Neural progenitor cell (in vitro differentiated cells): ENCODE data around the gene RBM19. TPM values are rescaled to one million over a fixed set of nuclear protein-coding genes. Genes with fewer than 3 reads are reported as not detected.

ENCODE experiments used
- DNase-seq: peaks from one replicate; pipeline ENCODE4 v3.0.0-alpha.2; 2016; ENCODE audit warnings: low spot score
- H2AFZ ChIP-seq: fragments of 200-600 bp; sonication (generic); replicated peaks from 2 replicates; pipeline ENCODE4 v1.6.1; 2016; ENCODE audit warnings: antibody characterized with exemption
- H3F3A ChIP-seq: fragments of 200-600 bp; sonication (generic); 2 replicates; pipeline ENCODE4 v1.6.1; 2016; ENCODE audit warnings: antibody characterized with exemption, low read depth
- H3K27ac ChIP-seq: fragments of 200-600 bp; sonication (generic); 2 replicates; pipeline ENCODE4 v1.5.1; 2016; ENCODE audit warnings: mild to moderate bottlenecking
- H3K27me3 ChIP-seq: fragments of 200-600 bp; sonication (generic); 2 replicates; pipeline ENCODE4 v1.6.1; 2016; ENCODE audit warnings: mild to moderate bottlenecking, moderate library complexity
- H3K36me3 ChIP-seq: fragments of 200-600 bp; sonication (generic); 2 replicates; pipeline ENCODE4 v1.5.1; 2016
- H3K4me1 ChIP-seq: fragments of 200-600 bp; sonication (generic); 2 replicates; pipeline ENCODE4 v1.6.1; 2016; ENCODE audit warnings: mixed run types
- H3K4me2 ChIP-seq: fragments of 200-600 bp; sonication (generic); 2 replicates; pipeline ENCODE4 v1.6.1; 2016
- H3K4me3 ChIP-seq: fragments of 200-600 bp; sonication (generic); 2 replicates; pipeline ENCODE4 v1.5.1; 2016
- H3K79me2 ChIP-seq: fragments of 200-600 bp; sonication (generic); 2 replicates; pipeline ENCODE4 v1.6.1; 2016; ENCODE audit warnings: low read depth
- H3K9ac ChIP-seq: fragments of 200-600 bp; sonication (generic); 2 replicates; pipeline ENCODE4 v1.6.1; 2016
- H3K9me3 ChIP-seq: fragments of 200-600 bp; sonication (generic); 2 replicates; pipeline ENCODE4 v1.5.1; 2016; ENCODE audit warnings: low read depth
- H4K20me1 ChIP-seq: fragments of 200-600 bp; sonication (generic); 2 replicates; pipeline ENCODE4 v1.6.1; 2016; ENCODE audit warnings: low read depth
- H3K27ac Mint-ChIP-seq: 3 replicates; pipeline ENCODE4 v1.8.0; 2021; ENCODE audit warnings: mixed read lengths
- H3K27me3 Mint-ChIP-seq: 2 replicates; pipeline ENCODE4 v1.8.0; 2022; ENCODE audit warnings: low read depth, mild to moderate bottlenecking, inconsistent platforms, moderate library complexity, mixed read lengths; ENCODE audit not compliant: insufficient read depth
- H3K36me3 Mint-ChIP-seq: 3 replicates; pipeline ENCODE4 v1.8.0; 2021; ENCODE audit warnings: mixed read lengths
- H3K4me1 Mint-ChIP-seq: 3 replicates; pipeline ENCODE4 v1.8.0; 2021; ENCODE audit warnings: mixed read lengths
- H3K4me3 Mint-ChIP-seq: 3 replicates; pipeline ENCODE4 v1.8.0; 2021; ENCODE audit warnings: mild to moderate bottlenecking, moderate library complexity, mixed read lengths
- H3K9me3 Mint-ChIP-seq: 3 replicates; pipeline ENCODE4 v1.8.0; 2020; ENCODE audit warnings: mixed read lengths
- EZH2 ChIP-seq: fragments of 200-600 bp; sonication (generic); IDR thresholded peaks from 2 replicates; pipeline ENCODE4 v1.6.1; 2017; ENCODE audit warnings: antibody characterized with exemption, mild to moderate bottlenecking, moderate library complexity
- EZH2phosphoT487 ChIP-seq: fragments of 200-600 bp; sonication (generic); IDR thresholded peaks from 2 replicates; pipeline ENCODE4 v1.6.1; 2017; ENCODE audit warnings: antibody characterized with exemption
- total RNA-seq: library from RNA; depleted of rRNA; stranded (reverse); fragments of >200 nt; gene quantifications from 2 replicates; pipeline ENCODE4 v1.2.3, GENCODE V29; 2015; ENCODE audit warnings: low replicate concordance
- TF ChIP-seq, protein P1 (sequence below): fragments of 200-600 bp; sonication (generic); IDR thresholded peaks from 2 replicates; pipeline ENCODE4 v1.5.1; 2017; ENCODE audit warnings: antibody characterized with exemption, mild to moderate bottlenecking

The RBM19 gene
- total RNA-seq, 1 donor from 2014 or later, result 23.5 TPM

DNA sequence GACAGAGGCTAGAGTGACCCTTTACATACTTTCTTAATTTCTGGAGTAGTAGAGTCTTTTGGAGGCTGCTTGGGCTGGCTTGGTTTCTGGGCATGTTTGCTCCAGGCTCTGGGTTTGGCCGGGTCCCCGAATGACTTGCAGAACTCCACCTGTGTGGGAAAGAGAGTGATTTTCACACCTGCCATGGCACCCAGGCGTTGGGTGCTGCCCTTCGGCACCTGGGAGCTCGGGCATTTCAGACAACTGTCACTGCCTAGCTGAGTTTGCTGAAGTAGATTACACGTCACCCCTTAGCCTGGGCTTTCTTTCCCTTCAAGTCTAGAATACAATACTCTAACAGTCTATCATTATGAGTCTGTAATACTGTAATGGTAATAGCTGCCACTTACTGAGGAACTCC is 6.1 kb downstream of the RBM19 start:
- no peak for TF ChIP-seq EZH2phosphoT487
- no peak for TF ChIP-seq EZH2
- TF ChIP-seq, protein P1, sequence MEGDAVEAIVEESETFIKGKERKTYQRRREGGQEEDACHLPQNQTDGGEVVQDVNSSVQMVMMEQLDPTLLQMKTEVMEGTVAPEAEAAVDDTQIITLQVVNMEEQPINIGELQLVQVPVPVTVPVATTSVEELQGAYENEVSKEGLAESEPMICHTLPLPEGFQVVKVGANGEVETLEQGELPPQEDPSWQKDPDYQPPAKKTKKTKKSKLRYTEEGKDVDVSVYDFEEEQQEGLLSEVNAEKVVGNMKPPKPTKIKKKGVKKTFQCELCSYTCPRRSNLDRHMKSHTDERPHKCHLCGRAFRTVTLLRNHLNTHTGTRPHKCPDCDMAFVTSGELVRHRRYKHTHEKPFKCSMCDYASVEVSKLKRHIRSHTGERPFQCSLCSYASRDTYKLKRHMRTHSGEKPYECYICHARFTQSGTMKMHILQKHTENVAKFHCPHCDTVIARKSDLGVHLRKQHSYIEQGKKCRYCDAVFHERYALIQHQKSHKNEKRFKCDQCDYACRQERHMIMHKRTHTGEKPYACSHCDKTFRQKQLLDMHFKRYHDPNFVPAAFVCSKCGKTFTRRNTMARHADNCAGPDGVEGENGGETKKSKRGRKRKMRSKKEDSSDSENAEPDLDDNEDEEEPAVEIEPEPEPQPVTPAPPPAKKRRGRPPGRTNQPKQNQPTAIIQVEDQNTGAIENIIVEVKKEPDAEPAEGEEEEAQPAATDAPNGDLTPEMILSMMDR, result no peak
- H3K4me3 ChIP-seq, result no peak overlapping the region
- no peak overlapping the region for H2AFZ ChIP-seq
- H3K36me3 ChIP-seq, result no peaks in the 10 kb centered on the region
- H3K79me2 ChIP-seq, result peaks cover 19% of the 10 kb centered on the region
- peaks cover 4% of the 10 kb centered on the region for H3K36me3 Mint-ChIP-seq
- H3K9me3 Mint-ChIP-seq, result no peaks in the 10 kb centered on the region
- peaks cover 4% of the 10 kb centered on the region for H3K27me3 Mint-ChIP-seq
- peaks cover 3% of the 10 kb centered on the region for H3K4me1 ChIP-seq
- H3K27me3 ChIP-seq, result no peaks in the 10 kb centered on the region
- H3K4me1 Mint-ChIP-seq, result peaks cover 6% of the 10 kb centered on the region
- no peak overlapping the region for H3K9ac ChIP-seq
- H3K27ac ChIP-seq, result no peak overlapping the region
- no peaks in the 10 kb centered on the region for H3K9me3 ChIP-seq
- no peak overlapping the region for H3K4me2 ChIP-seq
- no peak overlapping the region for H3K27ac Mint-ChIP-seq
- no peak overlapping the region for H3K4me3 Mint-ChIP-seq
- H4K20me1 ChIP-seq, result no peaks in the 10 kb centered on the region
- no peak for DNase-seq
- no peaks in the 10 kb centered on the region for H3F3A ChIP-seq

DNA sequence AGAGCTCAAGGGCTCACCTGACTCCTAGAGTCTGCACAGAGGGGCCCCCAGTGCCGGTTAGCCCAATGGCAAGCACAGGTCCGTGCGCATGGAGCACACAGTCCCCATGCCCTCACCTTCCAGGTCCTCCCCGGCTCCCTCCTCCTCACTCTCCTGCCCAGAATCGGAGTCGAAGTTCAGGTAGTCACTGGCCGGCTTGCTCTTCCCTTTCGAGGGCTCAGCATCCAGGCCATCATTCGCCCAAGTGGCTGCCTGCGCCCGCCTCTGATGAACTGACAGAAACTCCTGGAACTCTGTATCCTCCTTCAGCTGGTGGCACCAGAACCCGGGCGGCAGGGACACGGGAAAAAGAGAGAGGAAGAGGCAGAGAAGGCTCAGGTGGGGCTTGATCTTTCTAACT is 7.0 kb downstream of the RBM19 start:
- Histone ChIP-seq H3K4me3 (no peak overlapping the region), H4K20me1 (no peaks in the 10 kb centered on the region), H3K4me2 (no peak overlapping the region), H3K27ac (no peak overlapping the region), H3K9me3 (no peaks in the 10 kb centered on the region), H3K79me2 (peaks cover 10% of the 10 kb centered on the region), H3F3A (no peaks in the 10 kb centered on the region), H3K4me1 (no peaks in the 10 kb centered on the region), H3K27me3 (no peaks in the 10 kb centered on the region), H3K9ac (no peak overlapping the region), H2AFZ (no peak overlapping the region), H3K36me3 (no peaks in the 10 kb centered on the region)
- Mint-ChIP-seq H3K4me3 (no peak overlapping the region), H3K27me3 (peaks cover 4% of the 10 kb centered on the region), H3K36me3 (peaks cover 7% of the 10 kb centered on the region), H3K9me3 (no peaks in the 10 kb centered on the region), H3K4me1 (no peaks in the 10 kb centered on the region), H3K27ac (no peak overlapping the region)
- TF ChIP-seq EZH2phosphoT487 (no peak), EZH2 (no peak)
- TF ChIP-seq, protein P1, result no peak
- no peak for DNase-seq

DNA sequence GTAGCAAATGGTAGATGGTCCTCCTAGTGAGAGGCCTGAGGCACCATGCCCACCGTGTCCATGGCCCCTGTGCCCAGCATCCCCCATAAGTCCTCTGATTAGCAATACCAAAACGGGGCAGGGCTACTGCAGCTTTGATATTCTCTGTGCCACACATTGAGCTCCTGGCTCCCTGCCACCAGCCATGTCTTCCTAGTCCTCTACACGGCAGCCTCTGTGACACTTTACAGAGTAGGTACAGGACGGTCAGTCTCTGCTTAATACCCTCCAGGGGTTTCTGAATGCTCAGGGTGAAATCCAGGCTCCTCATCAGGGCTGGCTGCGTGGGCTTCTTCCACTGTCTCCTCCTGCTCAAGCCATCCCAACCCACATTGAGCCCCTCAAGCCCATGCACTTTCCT is 8.0 kb downstream of the RBM19 start:
- peaks cover 7% of the 10 kb centered on the region for H3K36me3 Mint-ChIP-seq
- H3K4me3 Mint-ChIP-seq, result no peak overlapping the region
- H3K36me3 ChIP-seq, result no peaks in the 10 kb centered on the region

More for the DNA sequence above, 8.0 kb downstream of the RBM19 start:
- Histone ChIP-seq H3K27me3 (no peaks in the 10 kb centered on the region), H3K79me2 (peaks cover under 1% of the 10 kb centered on the region), H3K4me2 (no peak overlapping the region), H3K27ac (no peak overlapping the region), H3K9ac (no peak overlapping the region), H3K4me1 (no peaks in the 10 kb centered on the region), H3K4me3 (no peak overlapping the region), H2AFZ (no peak overlapping the region), H4K20me1 (no peaks in the 10 kb centered on the region), H3K9me3 (no peaks in the 10 kb centered on the region), H3F3A (no peaks in the 10 kb centered on the region)
- Mint-ChIP-seq H3K27ac (no peak overlapping the region), H3K4me1 (no peaks in the 10 kb centered on the region), H3K9me3 (no peaks in the 10 kb centered on the region), H3K27me3 (peaks cover 4% of the 10 kb centered on the region)
- TF ChIP-seq, protein P1, result no peak
- TF ChIP-seq EZH2, result no peak
- no peak for TF ChIP-seq EZH2phosphoT487
- DNase-seq, result no peak
